HepG2 (cell line): ENCODE results near the gene AGFG1.

Experiments
- CREM ChIP-seq, 2 experiments: sonication (generic) in 1 of 2; formaldehyde crosslinking in 1 of 2; IDR thresholded peaks; 2 replicates each; pipeline versions ENCODE4 v1.4.0 to v1.6.1; 2016 to 2020; ENCODE audit warnings: antibody characterized with exemption in 1 of 2, mild to moderate bottlenecking in 1 of 2, missing genetic modification reagents in 1 of 2
- DR1 ChIP-seq: sonication (generic); formaldehyde crosslinking; IDR thresholded peaks from 2 replicates; pipeline ENCODE4 v1.8.0; 2021; ENCODE audit warnings: mild to moderate bottlenecking, missing genetic modification reagents, inconsistent platforms
- FOXK1 ChIP-seq: sonication (generic); formaldehyde crosslinking; IDR thresholded peaks from 2 replicates; pipeline ENCODE4 v1.4.0; 2020; ENCODE audit warnings: low read depth, missing genetic modification reagents, borderline replicate concordance
- HOXA7 ChIP-seq: sonication (generic); formaldehyde crosslinking; IDR thresholded peaks from 2 replicates; pipeline ENCODE4 v1.8.1; 2022; ENCODE audit warnings: mild to moderate bottlenecking, missing genetic modification reagents, moderate library complexity
- PAF1 ChIP-seq: IDR thresholded peaks from 2 replicates; pipeline ENCODE4 v1.6.1; 2016; ENCODE audit warnings: missing genetic modification reagents, missing compliant biosample characterization
- RNF2 ChIP-seq: fragments of 450-650 bp; conservative IDR thresholded peaks from 2 replicates; pipeline ENCODE4 v1.6.1; 2016; ENCODE audit warnings: low read depth
- SMARCC2 ChIP-seq: fragments of 450-650 bp; IDR thresholded peaks from 2 replicates; pipeline ENCODE4 v1.6.1; 2017; ENCODE audit warnings: antibody characterized with exemption, mild to moderate bottlenecking
- TAF15 ChIP-seq: fragments of 200-400 bp; formaldehyde crosslinking; IDR thresholded peaks from one replicate; pipeline ENCODE4 v1.6.1; 2018; ENCODE audit warnings: mild to moderate bottlenecking, low read depth, low read length; ENCODE audit not compliant: poor library complexity, severe bottlenecking
- TCF12 ChIP-seq, 2 experiments: fragments of 450-650 bp in 1 of 2; sonication (generic) in 1 of 2; formaldehyde crosslinking in 1 of 2; IDR thresholded peaks; 2 replicates each; pipeline versions ENCODE4 v1.6.1 to v1.8.0; 2017 to 2022; ENCODE audit warnings: antibody characterized with exemption in 1 of 2, mild to moderate bottlenecking in 1 of 2, missing genetic modification reagents in 1 of 2, moderate library complexity in 1 of 2
- TF ChIP-seq, protein P1 (sequence below): sonication (generic); formaldehyde crosslinking; IDR thresholded peaks from 2 replicates; pipeline ENCODE4 v1.4.0; 2020; ENCODE audit warnings: missing genetic modification reagents
- TF ChIP-seq, protein P2 (sequence below): sonication (generic); formaldehyde crosslinking; IDR thresholded peaks from 2 replicates; pipeline ENCODE4 v1.5.0; 2020; ENCODE audit warnings: mild to moderate bottlenecking, missing genetic modification reagents, moderate library complexity
- TF ChIP-seq, protein P3 (sequence below): IDR thresholded peaks from 2 replicates; pipeline ENCODE4 v1.6.1; 2016; ENCODE audit warnings: low read depth, missing genetic modification reagents, missing compliant biosample characterization
- TF ChIP-seq, protein P4 (sequence below): sonication (generic); formaldehyde crosslinking; IDR thresholded peaks from 2 replicates; pipeline ENCODE4 v1.4.0; 2020; ENCODE audit warnings: missing genetic modification reagents

DNA sequence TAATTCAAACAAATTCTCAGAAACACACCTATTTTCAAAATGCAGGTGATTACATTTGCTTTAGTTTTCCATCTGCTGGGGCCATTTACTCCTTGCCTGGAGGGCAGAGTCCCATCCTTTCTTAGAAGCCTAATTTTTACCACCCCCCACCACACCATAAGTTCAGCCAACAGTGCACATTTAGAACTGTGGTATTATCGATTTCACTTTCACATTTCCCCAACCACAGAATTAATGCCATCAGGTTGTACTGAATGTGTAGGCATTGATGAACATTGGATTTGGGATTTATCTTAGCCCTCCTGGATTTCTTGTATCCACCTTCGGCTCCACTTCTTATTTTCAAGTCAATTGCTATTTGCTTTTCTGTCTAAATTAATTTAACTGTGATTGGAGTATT, 138.2 kb downstream of the AGFG1 start:
- TF ChIP-seq TCF12 (IDR thresholded peaks at IDR 0.05) (no peak), TCF12 (CRISPR knock-in tag; IDR thresholded peaks at IDR 0.05) (no peak), DR1 (CRISPR knock-in tag) (no peak), HOXA7 (CRISPR knock-in tag) (no peak), TAF15 (no peak), PAF1 (CRISPR knock-in tag) (no peak), RNF2 (no peak), FOXK1 (CRISPR knock-in tag) (no peak), CREM (IDR thresholded peaks at IDR 0.05) (no peak), CREM (CRISPR knock-in tag; IDR thresholded peaks at IDR 0.05) (no peak), SMARCC2 (no peak)
- TF ChIP-seq, protein P1, sequence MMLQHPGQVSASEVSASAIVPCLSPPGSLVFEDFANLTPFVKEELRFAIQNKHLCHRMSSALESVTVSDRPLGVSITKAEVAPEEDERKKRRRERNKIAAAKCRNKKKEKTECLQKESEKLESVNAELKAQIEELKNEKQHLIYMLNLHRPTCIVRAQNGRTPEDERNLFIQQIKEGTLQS (CRISPR knock-in tag), result no peak
- TF ChIP-seq, protein P2, sequence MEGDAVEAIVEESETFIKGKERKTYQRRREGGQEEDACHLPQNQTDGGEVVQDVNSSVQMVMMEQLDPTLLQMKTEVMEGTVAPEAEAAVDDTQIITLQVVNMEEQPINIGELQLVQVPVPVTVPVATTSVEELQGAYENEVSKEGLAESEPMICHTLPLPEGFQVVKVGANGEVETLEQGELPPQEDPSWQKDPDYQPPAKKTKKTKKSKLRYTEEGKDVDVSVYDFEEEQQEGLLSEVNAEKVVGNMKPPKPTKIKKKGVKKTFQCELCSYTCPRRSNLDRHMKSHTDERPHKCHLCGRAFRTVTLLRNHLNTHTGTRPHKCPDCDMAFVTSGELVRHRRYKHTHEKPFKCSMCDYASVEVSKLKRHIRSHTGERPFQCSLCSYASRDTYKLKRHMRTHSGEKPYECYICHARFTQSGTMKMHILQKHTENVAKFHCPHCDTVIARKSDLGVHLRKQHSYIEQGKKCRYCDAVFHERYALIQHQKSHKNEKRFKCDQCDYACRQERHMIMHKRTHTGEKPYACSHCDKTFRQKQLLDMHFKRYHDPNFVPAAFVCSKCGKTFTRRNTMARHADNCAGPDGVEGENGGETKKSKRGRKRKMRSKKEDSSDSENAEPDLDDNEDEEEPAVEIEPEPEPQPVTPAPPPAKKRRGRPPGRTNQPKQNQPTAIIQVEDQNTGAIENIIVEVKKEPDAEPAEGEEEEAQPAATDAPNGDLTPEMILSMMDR (CRISPR knock-in tag), result no peak
- TF ChIP-seq, protein P3, sequence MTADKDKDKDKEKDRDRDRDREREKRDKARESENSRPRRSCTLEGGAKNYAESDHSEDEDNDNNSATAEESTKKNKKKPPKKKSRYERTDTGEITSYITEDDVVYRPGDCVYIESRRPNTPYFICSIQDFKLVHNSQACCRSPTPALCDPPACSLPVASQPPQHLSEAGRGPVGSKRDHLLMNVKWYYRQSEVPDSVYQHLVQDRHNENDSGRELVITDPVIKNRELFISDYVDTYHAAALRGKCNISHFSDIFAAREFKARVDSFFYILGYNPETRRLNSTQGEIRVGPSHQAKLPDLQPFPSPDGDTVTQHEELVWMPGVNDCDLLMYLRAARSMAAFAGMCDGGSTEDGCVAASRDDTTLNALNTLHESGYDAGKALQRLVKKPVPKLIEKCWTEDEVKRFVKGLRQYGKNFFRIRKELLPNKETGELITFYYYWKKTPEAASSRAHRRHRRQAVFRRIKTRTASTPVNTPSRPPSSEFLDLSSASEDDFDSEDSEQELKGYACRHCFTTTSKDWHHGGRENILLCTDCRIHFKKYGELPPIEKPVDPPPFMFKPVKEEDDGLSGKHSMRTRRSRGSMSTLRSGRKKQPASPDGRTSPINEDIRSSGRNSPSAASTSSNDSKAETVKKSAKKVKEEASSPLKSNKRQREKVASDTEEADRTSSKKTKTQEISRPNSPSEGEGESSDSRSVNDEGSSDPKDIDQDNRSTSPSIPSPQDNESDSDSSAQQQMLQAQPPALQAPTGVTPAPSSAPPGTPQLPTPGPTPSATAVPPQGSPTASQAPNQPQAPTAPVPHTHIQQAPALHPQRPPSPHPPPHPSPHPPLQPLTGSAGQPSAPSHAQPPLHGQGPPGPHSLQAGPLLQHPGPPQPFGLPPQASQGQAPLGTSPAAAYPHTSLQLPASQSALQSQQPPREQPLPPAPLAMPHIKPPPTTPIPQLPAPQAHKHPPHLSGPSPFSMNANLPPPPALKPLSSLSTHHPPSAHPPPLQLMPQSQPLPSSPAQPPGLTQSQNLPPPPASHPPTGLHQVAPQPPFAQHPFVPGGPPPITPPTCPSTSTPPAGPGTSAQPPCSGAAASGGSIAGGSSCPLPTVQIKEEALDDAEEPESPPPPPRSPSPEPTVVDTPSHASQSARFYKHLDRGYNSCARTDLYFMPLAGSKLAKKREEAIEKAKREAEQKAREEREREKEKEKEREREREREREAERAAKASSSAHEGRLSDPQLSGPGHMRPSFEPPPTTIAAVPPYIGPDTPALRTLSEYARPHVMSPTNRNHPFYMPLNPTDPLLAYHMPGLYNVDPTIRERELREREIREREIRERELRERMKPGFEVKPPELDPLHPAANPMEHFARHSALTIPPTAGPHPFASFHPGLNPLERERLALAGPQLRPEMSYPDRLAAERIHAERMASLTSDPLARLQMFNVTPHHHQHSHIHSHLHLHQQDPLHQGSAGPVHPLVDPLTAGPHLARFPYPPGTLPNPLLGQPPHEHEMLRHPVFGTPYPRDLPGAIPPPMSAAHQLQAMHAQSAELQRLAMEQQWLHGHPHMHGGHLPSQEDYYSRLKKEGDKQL (CRISPR knock-in tag), result no peak
- TF ChIP-seq, protein P4, sequence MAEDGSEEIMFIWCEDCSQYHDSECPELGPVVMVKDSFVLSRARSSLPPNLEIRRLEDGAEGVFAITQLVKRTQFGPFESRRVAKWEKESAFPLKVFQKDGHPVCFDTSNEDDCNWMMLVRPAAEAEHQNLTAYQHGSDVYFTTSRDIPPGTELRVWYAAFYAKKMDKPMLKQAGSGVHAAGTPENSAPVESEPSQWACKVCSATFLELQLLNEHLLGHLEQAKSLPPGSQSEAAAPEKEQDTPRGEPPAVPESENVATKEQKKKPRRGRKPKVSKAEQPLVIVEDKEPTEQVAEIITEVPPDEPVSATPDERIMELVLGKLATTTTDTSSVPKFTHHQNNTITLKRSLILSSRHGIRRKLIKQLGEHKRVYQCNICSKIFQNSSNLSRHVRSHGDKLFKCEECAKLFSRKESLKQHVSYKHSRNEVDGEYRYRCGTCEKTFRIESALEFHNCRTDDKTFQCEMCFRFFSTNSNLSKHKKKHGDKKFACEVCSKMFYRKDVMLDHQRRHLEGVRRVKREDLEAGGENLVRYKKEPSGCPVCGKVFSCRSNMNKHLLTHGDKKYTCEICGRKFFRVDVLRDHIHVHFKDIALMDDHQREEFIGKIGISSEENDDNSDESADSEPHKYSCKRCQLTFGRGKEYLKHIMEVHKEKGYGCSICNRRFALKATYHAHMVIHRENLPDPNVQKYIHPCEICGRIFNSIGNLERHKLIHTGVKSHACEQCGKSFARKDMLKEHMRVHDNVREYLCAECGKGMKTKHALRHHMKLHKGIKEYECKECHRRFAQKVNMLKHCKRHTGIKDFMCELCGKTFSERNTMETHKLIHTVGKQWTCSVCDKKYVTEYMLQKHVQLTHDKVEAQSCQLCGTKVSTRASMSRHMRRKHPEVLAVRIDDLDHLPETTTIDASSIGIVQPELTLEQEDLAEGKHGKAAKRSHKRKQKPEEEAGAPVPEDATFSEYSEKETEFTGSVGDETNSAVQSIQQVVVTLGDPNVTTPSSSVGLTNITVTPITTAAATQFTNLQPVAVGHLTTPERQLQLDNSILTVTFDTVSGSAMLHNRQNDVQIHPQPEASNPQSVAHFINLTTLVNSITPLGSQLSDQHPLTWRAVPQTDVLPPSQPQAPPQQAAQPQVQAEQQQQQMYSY (CRISPR knock-in tag), result no peak
